ENCODE measurements around the gene CRYGD.
"Not testable (repeated sequence)": the region's sequence is repeated elsewhere in the genome, so short reads cannot be mapped to it uniquely, and the experiment has no call there.

CRYGD gene

GRCh38 chr2:208124013-208124715, at the start of gene CRYGD:
Gene CRYGD (minus strand): TSS chr2:208124524. CDS start chr2:208124473, 51 bp downstream.
- H3K4me3 ChIP-seq (ENCODE audit: low read depth, low read length), result not testable (repeated sequence)

- no peak overlapping the region for H3K4me3 ChIP-seq (ENCODE audit: low read depth, low read length)
These were observed 47.8 kb upstream of the CRYGD start for GRCh38 chr2:208172125-208172524.

GRCh38 chr2:208164951-208165755, 40.8 kb upstream of the CRYGD start:
- TF ChIP-seq CTCF (IDR thresholded peaks at IDR 0.05; ENCODE audit: low read depth, low read length), result no peak
- no peak overlapping the region for H3K4me3 ChIP-seq (ENCODE audit: low read depth, low read length)

More at GRCh38 chr2:208172125-208172524, 47.8 kb upstream of the CRYGD start:
- no peak for TF ChIP-seq CTCF (IDR thresholded peaks at IDR 0.05; ENCODE audit: low read depth, low read length)

- H3K4me3 ChIP-seq (ENCODE audit: low read depth, low read length), result no peak within 1 kb of the TSS
- no peak for TF ChIP-seq CTCF (IDR thresholded peaks at IDR 0.05; ENCODE audit: low read depth, low read length)
These were observed 39.2 kb upstream of the CRYGD start, which contains the start of gene CRYGA for GRCh38 chr2:208163489-208163888. Gene CRYGA (minus strand): TSS chr2:208163589. CDS start chr2:208163556, 33 bp downstream.

GRCh38 chr2:208156439-208156838, 32.1 kb upstream of the CRYGD start:
- no peak for TF ChIP-seq CTCF (IDR thresholded peaks at IDR 0.05; ENCODE audit: low read depth, low read length)
- H3K4me3 ChIP-seq (ENCODE audit: low read depth, low read length), result no peak overlapping the region

- H3K4me3 ChIP-seq (ENCODE audit: low read depth, low read length), result no peak overlapping the region
- no peak for TF ChIP-seq CTCF (IDR thresholded peaks at IDR 0.05; ENCODE audit: low read depth, low read length)
These were observed 28.8 kb upstream of the CRYGD start for GRCh38 chr2:208153156-208153555.

GRCh38 chr2:208150956-208151355, 26.6 kb upstream of the CRYGD start:
- no peak overlapping the region for H3K4me3 ChIP-seq (ENCODE audit: low read depth, low read length)
- no peak for TF ChIP-seq CTCF (IDR thresholded peaks at IDR 0.05; ENCODE audit: low read depth, low read length)
